Measurements from ENCODE around the gene ERN2.
"Not testable (repeated sequence)": the region's sequence is repeated elsewhere in the genome, so short reads cannot be mapped to it uniquely, and the experiment has no call there.

ERN2 gene

GRCh38 chr16:23748630-23749029 lies 35.6 kb upstream of the ERN2 start:
- H3K27ac ChIP-seq, result no peak overlapping the region
- TF ChIP-seq ZFX (IDR thresholded peaks at IDR 0.05) (no peak), CTCF (conservative IDR thresholded peaks at IDR 0.05) (no peak)

GRCh38 chr16:23745263-23745662 lies 32.2 kb upstream of the ERN2 start:
- no peak overlapping the region for H3K27ac ChIP-seq
- TF ChIP-seq ZFX (IDR thresholded peaks at IDR 0.05), result no peak
- no peak for TF ChIP-seq CTCF (conservative IDR thresholded peaks at IDR 0.05)

- no peak overlapping the region for H3K27ac ChIP-seq
- TF ChIP-seq ZFX (IDR thresholded peaks at IDR 0.05) (no peak), CTCF (conservative IDR thresholded peaks at IDR 0.05) (no peak)
These were observed 29.7 kb upstream of the ERN2 start for GRCh38 chr16:23742766-23743165.

- no peak for TF ChIP-seq ZFX (IDR thresholded peaks at IDR 0.05)
- no peak for TF ChIP-seq CTCF (conservative IDR thresholded peaks at IDR 0.05)
- no peak overlapping the region for H3K27ac ChIP-seq
These were observed 28.8 kb upstream of the ERN2 start for GRCh38 chr16:23741675-23742303.

- no peak overlapping the region for H3K27ac ChIP-seq
- TF ChIP-seq CTCF (conservative IDR thresholded peaks at IDR 0.05) (no peak), ZFX (IDR thresholded peaks at IDR 0.05) (no peak)
These were observed 26.5 kb upstream of the ERN2 start for GRCh38 chr16:23739516-23739915.

DNA sequence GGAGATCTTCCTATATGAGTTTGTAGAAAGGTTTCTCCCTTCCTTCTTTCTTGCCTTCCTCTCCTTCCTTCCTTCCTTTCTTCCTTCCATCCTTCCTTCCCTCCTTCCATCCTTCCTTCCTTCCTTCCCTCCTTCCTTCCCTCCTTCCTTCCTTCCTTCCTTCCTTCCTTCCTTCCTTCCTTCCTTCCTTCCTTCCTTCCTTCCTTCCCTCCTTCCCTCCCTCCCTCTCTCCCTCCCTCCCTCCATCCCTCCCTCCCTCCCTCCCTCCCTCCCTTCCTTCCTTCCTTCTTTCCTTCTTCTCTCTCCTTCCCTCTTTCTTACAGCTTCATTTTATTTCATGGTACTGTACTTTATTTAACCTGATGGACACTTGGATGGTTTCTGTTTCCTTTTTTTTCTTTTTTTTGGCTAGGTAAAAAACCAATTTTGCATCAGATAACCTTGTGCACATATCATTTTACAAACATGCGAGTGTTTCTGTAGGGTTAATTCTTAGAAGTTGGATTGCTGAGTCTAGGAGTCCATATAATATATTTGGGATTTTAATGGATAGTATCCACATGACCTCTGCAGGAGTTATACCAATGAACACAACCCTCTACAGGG lies 24.5 kb upstream of the ERN2 start:
- not testable (repeated sequence) for H3K27ac ChIP-seq

DNA sequence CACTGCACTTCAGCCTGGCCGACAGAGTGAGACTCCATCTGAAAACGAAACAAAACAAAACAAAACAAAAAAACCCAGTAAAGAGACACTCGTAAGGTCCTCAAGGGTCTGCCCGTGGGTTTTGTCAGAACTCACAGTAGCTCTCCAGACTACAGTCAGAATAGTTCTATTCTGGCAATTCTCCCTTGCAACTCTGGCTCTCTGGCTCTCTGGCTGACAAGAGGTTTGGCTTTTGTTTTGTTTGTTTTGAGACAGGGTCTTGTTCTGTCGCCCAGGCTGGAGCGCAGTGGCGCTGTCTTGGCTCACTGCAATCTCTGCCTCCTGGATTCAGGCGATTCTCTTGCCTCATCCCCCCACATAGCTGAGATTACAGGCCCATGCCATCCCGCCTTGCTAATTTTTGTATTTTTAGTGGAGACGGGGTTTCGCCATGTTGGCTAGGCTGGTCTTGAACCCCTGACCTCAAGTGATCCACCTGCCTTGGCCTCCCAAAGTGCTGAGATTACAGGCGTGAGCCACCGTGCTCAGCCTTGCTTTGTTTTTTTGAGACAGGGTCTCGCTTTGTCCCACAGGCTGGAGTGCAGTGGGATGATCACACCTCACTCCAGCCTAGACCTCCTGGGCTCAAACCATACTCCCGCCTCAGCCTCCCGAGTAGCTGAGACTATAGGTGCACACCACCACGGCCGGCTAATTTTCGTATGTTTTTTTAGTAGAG lies 21.3 kb upstream of the ERN2 start:
- H3K27ac ChIP-seq, result no peak overlapping the region
- no peak for TF ChIP-seq ZFX (IDR thresholded peaks at IDR 0.05)
- no peak for TF ChIP-seq CTCF (conservative IDR thresholded peaks at IDR 0.05)

All from C4-2B (cell line).